Neural cell (in vitro differentiated cells): ENCODE data around the gene GNG2.

Experiments used
- EZH2 ChIP-seq: fragments of 200-600, 300-800 bp; shearing (Covaris generic), sonication (generic); IDR thresholded peaks from 2 replicates; pipeline ENCODE4 v1.6.1; 2014; ENCODE audit warnings: antibody characterized with exemption, low read length, borderline replicate concordance, mild to moderate bottlenecking; ENCODE audit not compliant: insufficient read depth, poor library complexity, severe bottlenecking
- TAF1 ChIP-seq: IDR thresholded peaks from 2 replicates; pipeline ENCODE4 v1.6.1; 2012; ENCODE audit warnings: low read depth
- TF ChIP-seq, protein P1 (sequence below): fragments of 450-650 bp; IDR thresholded peaks from 2 replicates; pipeline ENCODE4 v1.5.1; 2014; ENCODE audit warnings: antibody characterized with exemption, mild to moderate bottlenecking, moderate library complexity; ENCODE audit not compliant: poor library complexity, severe bottlenecking

GRCh38 chr14:51877810-51878209 is 17.4 kb downstream of the GNG2 start:
- no peak for TF ChIP-seq TAF1
- TF ChIP-seq, protein P1, sequence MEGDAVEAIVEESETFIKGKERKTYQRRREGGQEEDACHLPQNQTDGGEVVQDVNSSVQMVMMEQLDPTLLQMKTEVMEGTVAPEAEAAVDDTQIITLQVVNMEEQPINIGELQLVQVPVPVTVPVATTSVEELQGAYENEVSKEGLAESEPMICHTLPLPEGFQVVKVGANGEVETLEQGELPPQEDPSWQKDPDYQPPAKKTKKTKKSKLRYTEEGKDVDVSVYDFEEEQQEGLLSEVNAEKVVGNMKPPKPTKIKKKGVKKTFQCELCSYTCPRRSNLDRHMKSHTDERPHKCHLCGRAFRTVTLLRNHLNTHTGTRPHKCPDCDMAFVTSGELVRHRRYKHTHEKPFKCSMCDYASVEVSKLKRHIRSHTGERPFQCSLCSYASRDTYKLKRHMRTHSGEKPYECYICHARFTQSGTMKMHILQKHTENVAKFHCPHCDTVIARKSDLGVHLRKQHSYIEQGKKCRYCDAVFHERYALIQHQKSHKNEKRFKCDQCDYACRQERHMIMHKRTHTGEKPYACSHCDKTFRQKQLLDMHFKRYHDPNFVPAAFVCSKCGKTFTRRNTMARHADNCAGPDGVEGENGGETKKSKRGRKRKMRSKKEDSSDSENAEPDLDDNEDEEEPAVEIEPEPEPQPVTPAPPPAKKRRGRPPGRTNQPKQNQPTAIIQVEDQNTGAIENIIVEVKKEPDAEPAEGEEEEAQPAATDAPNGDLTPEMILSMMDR: no peak
- no peak for TF ChIP-seq EZH2
